Gastroesophageal sphincter (tissue), 4 donors: ENCODE data around the gene DIAPH2. TPM values are rescaled to one million over a fixed set of nuclear protein-coding genes. Genes with fewer than 3 reads are reported as not detected.

Source experiments
- ATAC-seq: fragments of 150-250 bp; one replicate; pipeline ENCODE4 v1.9.1; 2016; ENCODE audit warnings: mild to moderate bottlenecking, moderate library complexity
- H3K27ac ChIP-seq, 4 donors: fragments of 200-600 bp; sonication (generic) in 3 of 4; 1 replicate in 3 of 4; 2 replicates in 1 of 4; pipeline ENCODE4 v1.5.1; 2016 to 2019
- H3K27me3 ChIP-seq: fragments of 200-600 bp; sonication (generic); one replicate; pipeline ENCODE4 v1.5.1; 2019
- H3K36me3 ChIP-seq, 2 donors: fragments of 200-600 bp; sonication (generic); one replicate each; pipeline ENCODE4 v1.5.1; 2019; ENCODE audit warnings: control low read depth in 1 of 2
- H3K4me1 ChIP-seq, 3 donors: fragments of 200-600 bp; sonication (generic); 1 replicate in 2 of 3; 2 replicates in 1 of 3; pipeline ENCODE4 v1.5.1; 2016 to 2019; ENCODE audit warnings: control low read depth in 2 of 3
- H3K4me3 ChIP-seq, 2 donors: fragments of 200-600 bp; sonication (generic); one replicate each; pipeline ENCODE4 v1.5.1; 2019; ENCODE audit warnings: mild to moderate bottlenecking in 1 of 2, moderate library complexity in 1 of 2
- H3K9me3 ChIP-seq, 3 donors: fragments of 200-600 bp; sonication (generic); one replicate each; pipeline ENCODE4 v1.5.1; 2017 to 2019; ENCODE audit warnings: control low read depth in 2 of 3
- CTCF ChIP-seq, 4 experiments: fragments of 200-600 bp in 2 of 4; fragments of 450-650 bp in 2 of 4; sonication (generic) in 1 of 4; IDR thresholded peaks; one replicate each; pipeline ENCODE4 v1.5.1; 2017 to 2019; ENCODE audit warnings: antibody characterized with exemption in 4 of 4, mild to moderate bottlenecking in 2 of 4, moderate library complexity in 2 of 4
- EP300 ChIP-seq: sonication (generic); formaldehyde crosslinking; IDR thresholded peaks from one replicate; pipeline ENCODE4 v1.6.1; 2017; ENCODE audit warnings: antibody characterized with exemption, mild to moderate bottlenecking
- POLR2A ChIP-seq, 2 donors: fragments of 450-650 bp; IDR thresholded peaks; one replicate each; pipeline ENCODE4 v1.6.1; 2017; ENCODE audit warnings: antibody characterized with exemption in 2 of 2, mild to moderate bottlenecking in 2 of 2, moderate library complexity in 1 of 2
- POLR2AphosphoS5 ChIP-seq: sonication (generic); formaldehyde crosslinking; IDR thresholded peaks from one replicate; pipeline ENCODE4 v1.6.1; 2017; ENCODE audit warnings: antibody characterized with exemption
- WGBS, 2 donors: methylation state at CpG; one replicate each; pipeline ENCODE4 v1.1.5; 2018; ENCODE audit warnings: low coverage in 1 of 2; 5-methylcytosine and 5-hydroxymethylcytosine counted together
- total RNA-seq, 4 donors: library from RNA; depleted of rRNA; stranded (reverse); fragments of >200 nt; gene quantifications; one replicate each; pipeline ENCODE4 v1.1.0, GENCODE V29; 2016

The DIAPH2 gene
- total RNA-seq, 4 donors from 2014 or later, result 46.1 to 93.9 (median 76.5) TPM

- WGBS, 2 donors, result 70 to 100% methylated on average over 2 to 3 of the region's 3 CpGs
- no peak for ATAC-seq
- no peaks in the 10 kb centered on the region for H3K36me3 ChIP-seq
- no peaks in the 10 kb centered on the region for H3K27me3 ChIP-seq
- H3K9me3 ChIP-seq, result no peaks in the 10 kb centered on the region
- TF ChIP-seq POLR2AphosphoS5 (no peak), EP300 (no peak), CTCF (IDR thresholded peaks at IDR 0.05) (no peak), POLR2A (IDR thresholded peaks at IDR 0.05) (no peak)
- H3K4me3 ChIP-seq, result no peak overlapping the region
- H3K27ac ChIP-seq, result no peak overlapping the region
- H3K4me1 ChIP-seq, result no peaks in the 10 kb centered on the region
These were observed 239.9 kb downstream of the DIAPH2 start for GRCh38 chrX:96924581-96924980.

GRCh38 chrX:96929036-96929435, 244.4 kb downstream of the DIAPH2 start:
- H3K27ac ChIP-seq, result no peak overlapping the region
- no peak overlapping the region for H3K4me3 ChIP-seq
- no peaks in the 10 kb centered on the region for H3K9me3 ChIP-seq
- TF ChIP-seq EP300 (no peak), POLR2AphosphoS5 (no peak), CTCF (IDR thresholded peaks at IDR 0.05) (no peak), POLR2A (IDR thresholded peaks at IDR 0.05) (no peak)
- no peaks in the 10 kb centered on the region for H3K36me3 ChIP-seq
- no peaks in the 10 kb centered on the region for H3K4me1 ChIP-seq
- ATAC-seq, result no peak
- H3K27me3 ChIP-seq, result no peaks in the 10 kb centered on the region

- ATAC-seq, result no peak
- H3K36me3 ChIP-seq, result peaks cover 0 to 30% of the 10 kb centered on the region in 2 donors
- no peak overlapping the region for H3K4me3 ChIP-seq
- H3K27me3 ChIP-seq, result no peaks in the 10 kb centered on the region
- no peak overlapping the region for H3K27ac ChIP-seq
- H3K9me3 ChIP-seq, result no peaks in the 10 kb centered on the region
- WGBS, 2 donors, result 100% methylated on average over 2 of the region's 4 CpGs; no CpG with 5 or more reads in 1 of the 2 donors
- no peak for TF ChIP-seq POLR2A (IDR thresholded peaks at IDR 0.05)
- no peak for TF ChIP-seq CTCF (IDR thresholded peaks at IDR 0.05)
- TF ChIP-seq EP300, result no peak
- TF ChIP-seq POLR2AphosphoS5, result no peak
- no peaks in the 10 kb centered on the region for H3K4me1 ChIP-seq
These were observed 273.1 kb downstream of the DIAPH2 start for GRCh38 chrX:96957718-96958117.

- 46 to 83% methylated on average over 3 to 4 of the region's 4 CpGs for WGBS, 2 donors
These were observed 287.2 kb downstream of the DIAPH2 start for GRCh38 chrX:96971812-96972211.

GRCh38 chrX:96978906-96979305, 294.3 kb downstream of the DIAPH2 start:
- H3K27me3 ChIP-seq, result no peaks in the 10 kb centered on the region
- ATAC-seq, result no peak
- no peaks in the 10 kb centered on the region for H3K4me1 ChIP-seq
- TF ChIP-seq POLR2A (IDR thresholded peaks at IDR 0.05) (no peak), CTCF (IDR thresholded peaks at IDR 0.05) (no peak), EP300 (no peak), POLR2AphosphoS5 (no peak)
- no peak overlapping the region for H3K27ac ChIP-seq
- H3K9me3 ChIP-seq, result no peaks in the 10 kb centered on the region
- WGBS, 2 donors, result 31 to 100% methylated on average over 1 of the region's 1 CpG
- H3K4me3 ChIP-seq, result no peak overlapping the region
- H3K36me3 ChIP-seq, result peaks cover 0 to 13% of the 10 kb centered on the region in 2 donors

More at GRCh38 chrX:96971812-96972211, 287.2 kb downstream of the DIAPH2 start:
- Histone ChIP-seq H3K27me3 (no peaks in the 10 kb centered on the region), H3K4me1 (no peaks in the 10 kb centered on the region), H3K9me3 (no peaks in the 10 kb centered on the region), H3K4me3 (no peak overlapping the region), H3K27ac (no peak overlapping the region), H3K36me3 (no peaks in the 10 kb centered on the region)
- no peak for ATAC-seq
- no peak for TF ChIP-seq POLR2A (IDR thresholded peaks at IDR 0.05)
- no peak for TF ChIP-seq POLR2AphosphoS5
- no peak for TF ChIP-seq EP300
